GM12878 (cell line): ENCODE measurements around the gene UBXN10.
"Not testable (repeated sequence)": the region's sequence is repeated elsewhere in the genome, so short reads cannot be mapped to it uniquely, and the experiment has no call there.

Experiments
- CTCF ChIP-seq, 3 experiments: IDR thresholded peaks in 2 of 3; conservative IDR thresholded peaks in 1 of 3; 2 replicates each; pipeline ENCODE4 v1.5.1; 2011; ENCODE audit warnings: low read depth in 3 of 3, low read length in 3 of 3, mild to moderate bottlenecking in 3 of 3, control low read depth in 2 of 3, moderate library complexity in 2 of 3, inconsistent platforms in 1 of 3, mixed read lengths in 1 of 3; ENCODE audit not compliant: control insufficient read depth in 2 of 3, insufficient read depth in 1 of 3; ENCODE audit errors: extremely low read depth in 1 of 3
- FOXK2 ChIP-seq: fragments of 450-650 bp; IDR thresholded peaks from 2 replicates; pipeline ENCODE4 v1.6.1; 2017; ENCODE audit warnings: mild to moderate bottlenecking, moderate library complexity
- NRF1 ChIP-seq: conservative IDR thresholded peaks from 2 replicates; pipeline ENCODE4 v1.6.1; 2011; ENCODE audit warnings: mild to moderate bottlenecking, low read depth, low read length, improper control_type of control experiment
- PBX3 ChIP-seq: IDR thresholded peaks from 2 replicates; pipeline ENCODE4 v1.6.1; 2011; ENCODE audit warnings: mild to moderate bottlenecking, low read depth, low read length, moderate library complexity; ENCODE audit not compliant: insufficient replicate concordance
- SIN3A ChIP-seq: IDR thresholded peaks from 2 replicates; pipeline ENCODE4 v1.6.1; 2012; ENCODE audit warnings: low read depth, low read length, improper control_type of control experiment
- SIX5 ChIP-seq: IDR thresholded peaks from 2 replicates; pipeline ENCODE4 v1.6.1; 2011; ENCODE audit warnings: mild to moderate bottlenecking, low read depth, low read length, moderate library complexity; ENCODE audit not compliant: severe bottlenecking
- ZNF207 ChIP-seq: fragments of 450-650 bp; IDR thresholded peaks from 2 replicates; pipeline ENCODE4 v1.6.1; 2014; ENCODE audit warnings: antibody characterized with exemption, mild to moderate bottlenecking, borderline replicate concordance

GRCh38 chr1:20219053-20219452 lies 33.2 kb downstream of the UBXN10 start:
- not testable (repeated sequence) for TF ChIP-seq NRF1; ZNF207; CTCF (IDR thresholded peaks at IDR 0.05 in 2 of 3, conservative IDR thresholded peaks at IDR 0.05 in 1 of 3; ENCODE audit: control insufficient read depth in 2 of 3, extremely low read depth in 1 of 3, insufficient read depth in 1 of 3, low read depth in 3 of 3, low read length in 3 of 3); FOXK2; PBX3; SIN3A; SIX5
